ENCODE data around the gene STH.

Gene STH

DNA sequence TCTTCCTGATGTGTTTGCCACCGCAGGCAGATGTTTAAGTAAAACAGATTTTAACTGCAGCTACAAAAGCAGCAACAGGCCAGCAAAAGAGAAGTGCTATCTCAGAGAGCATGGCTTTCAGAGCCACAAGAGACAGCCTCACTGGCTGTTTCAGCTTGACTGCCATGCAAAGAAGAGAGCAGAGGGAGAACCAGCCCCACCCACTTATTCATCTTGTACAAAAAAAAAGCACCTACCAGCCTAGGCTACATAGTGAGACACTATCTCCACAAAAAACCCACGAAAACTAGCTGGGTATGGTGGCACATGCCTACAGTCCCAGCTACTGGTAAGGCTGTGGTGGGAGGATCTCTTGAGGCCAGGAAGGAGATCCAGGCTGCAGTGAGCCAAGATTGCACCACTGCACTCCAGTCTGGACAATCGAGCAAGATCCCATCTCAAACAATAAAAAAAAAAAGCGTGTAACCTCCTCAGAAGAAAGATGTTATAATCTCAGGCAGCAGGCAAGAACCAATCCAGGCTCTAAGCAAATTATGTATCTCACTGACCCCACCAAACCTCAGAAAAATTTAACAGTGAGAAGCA lies 30.0 kb downstream of the STH start:
- DNase-seq, result no peak

DNA sequence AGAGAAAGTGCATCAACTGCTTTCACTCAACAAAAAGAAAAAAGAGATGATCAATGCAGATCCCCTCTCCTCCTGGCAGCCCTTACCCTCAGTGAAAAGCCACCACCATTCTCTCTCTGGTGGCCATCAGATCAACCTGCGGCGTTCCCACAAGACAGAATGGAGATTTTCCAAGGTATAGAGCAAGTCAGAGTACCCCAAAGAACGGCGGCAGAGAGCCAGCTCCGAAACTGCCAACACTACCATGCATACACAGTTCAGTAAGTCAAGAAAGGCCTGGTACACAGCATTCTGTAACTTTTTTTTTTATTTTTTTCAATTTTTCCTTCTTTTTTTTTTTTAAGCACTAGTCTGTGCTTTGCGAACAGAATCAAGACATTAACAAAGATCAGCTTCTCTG lies 30.6 kb downstream of the STH start:
- DNase-seq, result no peak

DNA sequence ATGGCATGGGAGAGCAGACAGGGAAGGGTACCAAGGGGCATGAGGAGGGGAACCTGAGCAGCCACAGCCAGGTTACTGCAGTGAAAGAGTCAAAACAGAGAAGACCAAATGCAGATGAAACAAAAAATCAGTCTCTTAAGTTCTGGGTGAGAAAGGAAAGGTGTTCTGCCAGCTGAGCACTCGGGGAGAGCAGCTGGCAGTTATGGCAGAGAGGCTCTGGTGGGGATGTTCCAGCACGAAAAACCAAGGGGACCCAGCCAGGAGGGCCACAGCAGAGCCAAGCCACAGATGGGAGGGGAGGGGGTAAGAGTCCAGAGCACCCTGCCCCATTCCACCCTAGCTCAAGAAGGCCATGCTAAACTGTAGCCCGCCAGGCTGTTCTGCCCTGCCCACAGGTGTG lies 31.7 kb downstream of the STH start:
- no peak for DNase-seq

DNA sequence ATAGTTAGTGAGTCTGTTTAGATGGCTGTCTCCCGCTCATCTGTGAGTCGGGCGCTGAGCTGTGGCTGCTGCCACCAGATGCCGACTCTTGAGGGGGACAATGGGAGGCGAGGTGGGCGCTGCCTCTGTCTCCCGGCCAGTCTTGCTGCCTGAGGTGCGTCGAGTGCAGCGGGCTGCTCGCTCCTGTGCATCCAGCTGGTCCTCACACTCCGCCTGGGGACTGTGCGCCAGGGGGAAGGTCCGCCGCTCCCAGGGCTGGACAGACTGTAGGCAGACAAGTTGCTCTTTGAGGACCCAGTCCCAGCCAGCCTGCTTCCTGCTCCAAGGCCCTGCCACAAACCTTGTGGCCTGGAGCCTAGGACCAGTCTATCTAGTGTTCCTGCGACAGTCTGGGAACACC lies 32.4 kb downstream of the STH start:
- no peak for DNase-seq

DNA sequence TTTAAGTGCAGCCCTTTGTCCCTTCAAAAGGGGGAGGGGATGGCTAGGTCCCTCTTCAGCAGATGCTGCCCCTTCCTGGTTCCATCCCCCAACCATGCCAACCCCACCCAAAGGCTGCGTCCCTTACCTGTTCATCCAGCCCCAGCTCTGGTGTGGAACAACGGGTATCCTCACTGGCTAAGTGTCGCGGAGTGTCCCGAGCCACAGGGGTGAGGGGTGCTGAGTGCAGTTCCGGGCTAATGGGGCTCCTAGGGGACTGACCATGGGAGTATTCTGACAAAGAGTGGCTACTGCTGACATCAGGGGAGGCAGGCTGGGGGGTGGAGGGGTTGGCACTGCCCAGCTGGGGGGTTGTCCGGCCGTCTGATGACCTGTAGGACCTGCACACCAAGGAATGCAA lies 32.9 kb downstream of the STH start:
- no peak for DNase-seq

DNA sequence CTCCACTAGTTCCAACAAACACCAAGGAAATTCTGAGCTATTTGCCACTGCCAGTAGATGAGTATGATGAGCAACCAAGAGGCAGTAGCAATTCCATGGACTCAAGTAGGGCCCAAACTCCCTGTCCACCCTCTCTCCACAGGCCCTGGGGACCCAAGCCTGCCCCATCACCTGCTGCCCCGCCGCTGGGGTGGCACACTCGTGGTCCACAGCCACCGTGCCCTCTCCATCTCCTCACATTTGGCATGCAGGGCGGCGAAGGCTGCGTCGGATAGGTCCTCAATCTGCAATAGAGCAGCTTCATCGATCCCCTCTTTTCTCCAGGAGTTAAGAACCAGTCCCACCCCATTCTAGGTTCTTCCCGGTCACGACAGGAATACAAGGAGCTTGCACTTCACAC lies 33.9 kb downstream of the STH start:
- no peak for DNase-seq

DNA sequence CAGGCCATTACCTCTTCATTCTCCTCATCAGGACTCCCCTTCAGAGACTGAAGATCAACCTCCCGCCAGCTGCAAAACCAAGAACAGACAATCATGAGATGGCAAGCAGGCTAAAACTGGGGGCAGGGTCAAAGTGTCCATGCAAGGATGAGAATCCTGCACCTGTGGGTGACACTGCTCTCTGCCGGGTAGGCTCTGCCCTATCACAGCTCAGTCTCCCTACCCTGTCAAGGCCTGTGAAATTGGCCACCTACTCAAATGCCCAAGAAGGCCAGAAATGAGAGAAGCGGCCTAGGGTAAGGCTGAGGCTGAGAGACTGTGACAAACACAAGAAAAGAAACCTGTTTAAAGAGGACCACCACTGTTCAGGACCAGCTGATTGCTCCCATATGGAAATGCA lies 34.3 kb downstream of the STH start:
- DNase-seq, result no peak

DNA sequence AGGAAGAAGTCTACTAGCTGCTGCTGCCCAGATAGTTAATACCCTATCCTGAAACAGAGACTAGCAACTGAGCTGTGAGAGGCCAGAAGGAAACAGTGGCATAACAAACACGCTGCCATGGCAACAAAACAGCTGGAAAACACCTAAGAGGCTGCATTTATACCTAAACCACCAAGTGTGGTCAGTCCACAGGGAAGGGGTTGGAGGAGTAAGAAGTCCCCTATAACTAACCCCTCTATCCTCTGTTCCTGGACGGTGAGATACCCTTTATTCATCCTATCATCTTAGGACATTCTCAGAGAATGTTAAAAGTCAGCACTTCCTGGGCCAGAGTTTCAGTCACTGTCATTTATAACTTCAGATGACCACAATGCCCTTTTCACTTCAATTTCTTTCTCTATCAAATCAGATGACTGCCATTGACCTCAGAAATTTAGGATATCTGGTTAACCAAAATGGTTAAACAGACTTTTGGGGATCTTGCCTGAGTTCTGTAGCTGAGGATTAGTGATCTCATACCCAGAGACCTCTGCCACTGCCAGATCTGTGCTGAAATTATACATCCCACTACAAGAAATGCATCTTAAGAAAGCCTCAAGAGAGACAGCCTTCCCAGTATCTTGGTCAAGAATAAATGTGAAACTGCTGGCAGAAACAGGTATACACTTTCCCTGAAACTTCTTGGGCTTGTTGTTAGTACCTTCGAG lies 36.2 kb downstream of the STH start:
- DNase-seq, result no peak

DNA sequence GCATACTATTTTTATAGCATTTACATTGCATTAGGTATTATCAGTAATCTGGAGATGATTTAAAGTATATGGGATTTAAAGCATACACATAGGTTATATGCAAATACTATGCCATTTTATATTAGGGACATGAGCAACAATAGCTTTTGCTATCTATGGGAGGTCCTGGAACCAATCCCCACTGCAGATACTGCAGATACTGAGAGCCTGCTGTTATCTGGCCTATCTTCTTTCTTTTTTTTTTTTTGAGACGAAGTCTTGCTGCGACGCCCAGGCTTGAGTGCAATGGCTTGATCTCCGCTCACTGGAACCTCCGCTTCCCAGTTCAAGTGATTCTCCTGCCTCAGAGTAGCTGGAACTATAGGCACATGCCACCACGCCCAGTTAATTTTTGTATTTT lies 37.4 kb downstream of the STH start:
- DNase-seq, result no peak

DNA sequence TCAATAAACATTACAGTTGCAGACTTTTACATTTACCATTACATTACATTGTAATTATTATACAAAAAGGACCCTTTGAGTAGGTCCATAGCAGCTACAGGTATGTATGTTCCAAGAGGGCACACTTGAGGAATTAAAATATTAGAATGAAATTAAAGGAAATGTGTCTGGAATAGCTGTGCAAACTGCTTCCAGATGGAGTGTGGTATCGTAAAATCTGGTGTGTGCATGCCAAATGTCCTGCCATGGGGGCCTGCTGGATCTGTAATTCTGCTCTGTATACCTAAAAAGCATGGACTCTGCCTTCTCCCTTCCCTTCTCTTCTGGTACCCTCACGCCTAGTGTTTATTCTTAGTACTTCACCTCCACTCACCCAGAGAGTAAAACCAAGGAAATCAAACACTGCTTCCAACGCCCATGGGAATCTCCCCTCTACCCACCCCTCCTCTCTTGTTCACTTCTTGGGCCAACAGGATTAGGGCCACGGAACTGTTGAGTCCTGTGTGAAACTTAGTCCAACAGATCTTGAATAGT lies 38.7 kb downstream of the STH start:
- no peak for DNase-seq

DNA sequence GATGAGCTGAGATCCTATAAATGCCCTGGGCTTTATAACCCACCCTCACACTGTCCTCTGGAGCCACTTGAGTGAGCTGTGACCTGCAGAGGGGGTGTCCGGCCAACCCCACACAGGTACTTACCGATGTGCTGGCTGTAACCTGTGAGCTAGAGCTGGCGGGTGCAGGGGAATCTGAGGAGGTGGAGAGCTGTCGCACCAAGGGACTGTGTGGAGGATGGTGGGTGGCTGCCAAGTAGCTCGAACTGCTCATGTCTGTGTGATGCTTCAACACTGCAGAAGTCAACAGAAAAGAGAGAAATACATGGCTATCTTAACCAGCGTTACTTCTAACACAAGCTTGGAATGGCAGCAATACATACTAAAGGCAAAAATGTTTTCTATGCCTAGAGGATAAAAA lies 39.4 kb downstream of the STH start:
- no peak for DNase-seq

DNA sequence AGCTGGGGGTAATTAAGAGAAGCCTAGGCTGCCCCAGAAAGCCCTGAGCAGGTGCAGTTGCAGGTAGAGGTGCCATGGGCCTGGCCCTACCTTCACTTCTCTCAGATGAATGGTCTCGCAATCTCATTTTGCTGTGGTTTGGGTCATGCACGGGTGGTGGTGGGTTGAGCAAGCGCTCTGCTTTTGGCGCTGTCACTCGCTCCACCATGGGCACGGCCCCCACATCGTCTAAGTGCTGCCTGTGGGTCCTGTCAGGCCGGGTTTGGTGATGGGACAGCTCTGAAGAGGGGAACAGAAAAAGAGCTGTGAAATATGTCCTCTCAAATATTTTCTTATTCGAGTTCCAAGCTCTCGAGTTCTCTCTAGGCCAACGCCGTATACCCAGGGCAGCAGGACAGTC lies 39.9 kb downstream of the STH start:
- DNase-seq, result no peak

DNA sequence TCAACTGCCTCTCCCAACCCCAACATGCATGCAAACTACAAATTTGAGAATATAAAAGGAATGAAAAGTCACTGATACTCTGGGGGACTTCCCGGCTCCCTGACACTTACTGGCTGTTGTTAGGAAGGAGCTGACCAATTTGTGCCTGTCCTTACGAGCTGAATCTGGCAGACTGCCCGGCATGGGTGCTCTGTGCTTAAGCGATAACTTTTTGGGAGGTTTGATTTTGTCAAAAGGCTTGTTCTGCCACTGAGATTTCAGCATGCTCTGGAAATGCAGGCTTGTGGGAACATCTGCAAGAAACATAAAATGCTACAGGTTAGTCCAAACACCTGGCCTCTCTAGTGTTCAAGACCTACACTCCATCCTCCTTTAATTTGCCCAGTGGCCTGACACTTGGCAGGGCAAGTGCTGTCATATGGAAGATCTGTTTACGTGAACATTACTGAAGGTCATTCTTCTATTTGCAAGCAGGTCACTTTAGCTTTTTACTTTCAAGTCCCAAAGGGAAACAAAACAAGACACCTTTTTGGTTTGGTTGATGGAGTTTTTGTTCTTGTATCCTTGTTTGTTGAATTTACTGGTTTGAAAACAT lies 40.6 kb downstream of the STH start:
- no peak for DNase-seq

DNA sequence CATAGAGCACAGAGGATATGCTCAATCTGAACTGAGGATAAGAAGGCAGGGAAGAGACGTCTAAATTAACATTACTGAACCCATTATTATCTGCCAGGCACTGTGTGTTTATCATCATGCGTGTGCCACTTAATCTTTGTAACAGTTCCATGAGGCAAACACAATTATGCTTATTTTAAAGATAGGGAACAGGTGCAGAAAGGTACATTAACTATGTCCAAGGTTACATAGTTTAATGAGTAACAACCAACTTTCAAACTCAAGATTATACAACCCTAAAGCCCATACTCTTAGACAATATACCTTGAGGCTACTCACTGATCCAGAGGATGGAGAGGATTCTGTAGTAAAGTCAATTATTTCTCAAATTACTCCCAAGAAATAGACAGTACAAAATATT lies 43.2 kb downstream of the STH start:
- DNase-seq, result no peak

DNA sequence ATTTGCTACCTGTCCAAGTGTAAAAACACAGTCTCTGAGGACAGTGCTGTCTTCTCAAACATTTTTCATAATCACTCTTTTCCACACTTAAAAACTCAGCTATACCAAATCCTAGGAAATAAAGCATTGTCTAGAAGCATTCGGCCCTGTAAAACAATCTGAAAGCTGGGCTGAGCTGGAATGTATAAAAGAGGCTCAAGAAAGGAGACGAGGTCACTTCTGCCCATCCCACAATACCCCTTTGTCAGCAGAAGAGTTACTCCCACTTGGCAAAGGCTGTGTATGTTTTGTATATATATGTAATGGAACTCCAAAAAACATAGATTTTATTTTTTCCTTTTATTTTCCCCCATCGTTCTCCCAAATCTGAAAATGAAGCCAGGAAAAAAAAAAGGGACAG lies 43.9 kb downstream of the STH start:
- DNase-seq, result no peak

DNA sequence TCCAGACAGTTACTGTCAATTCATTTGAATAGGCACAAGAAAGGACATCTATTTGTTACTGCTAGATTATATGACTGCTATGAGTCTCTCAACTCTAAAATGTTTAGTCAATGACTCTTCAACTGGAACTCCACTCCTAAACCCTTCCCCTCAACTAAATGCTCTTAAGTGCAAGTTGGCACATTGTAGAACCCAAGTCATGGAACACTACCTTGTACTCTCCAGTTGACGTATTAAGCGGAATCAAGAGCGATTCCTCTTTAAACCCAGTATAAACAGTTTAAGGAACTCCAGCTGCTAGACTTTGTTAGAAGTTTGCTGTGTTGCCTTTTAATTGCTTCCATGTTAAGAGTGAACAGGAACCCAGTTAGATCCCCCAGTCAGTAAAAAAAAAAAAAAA lies 44.6 kb downstream of the STH start:
- no peak for DNase-seq

DNA sequence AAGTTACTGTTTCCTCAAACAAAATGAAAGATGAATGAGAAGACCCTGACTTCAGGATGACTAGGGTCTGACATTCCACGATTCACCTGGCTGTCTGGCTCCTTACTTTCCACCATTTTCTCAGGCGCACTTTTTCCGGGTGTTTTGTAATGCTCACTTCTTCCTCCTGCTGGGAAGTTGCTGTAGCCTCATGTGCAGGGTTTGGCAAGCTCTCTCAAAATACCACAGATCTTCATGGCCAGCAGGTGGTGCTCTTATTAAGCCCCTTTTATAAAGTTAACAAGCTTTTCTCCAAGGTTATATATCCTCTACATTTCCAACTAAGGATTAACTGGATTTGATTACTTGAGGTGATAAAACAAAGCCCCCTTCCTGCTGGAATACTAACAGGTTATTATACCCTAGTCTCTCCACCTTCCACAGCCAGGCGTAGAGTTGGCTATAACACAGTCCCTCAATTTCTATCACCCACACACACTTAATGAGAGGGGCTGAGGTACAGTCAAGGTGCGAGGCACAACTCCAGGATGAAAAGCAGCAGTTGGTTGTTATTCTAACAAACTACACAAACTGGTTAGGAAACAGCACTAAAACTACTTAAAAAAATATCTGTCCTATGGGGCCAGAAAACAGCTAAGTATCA lies 45.4 kb downstream of the STH start:
- DNase-seq, result peak; percentile 66

DNA sequence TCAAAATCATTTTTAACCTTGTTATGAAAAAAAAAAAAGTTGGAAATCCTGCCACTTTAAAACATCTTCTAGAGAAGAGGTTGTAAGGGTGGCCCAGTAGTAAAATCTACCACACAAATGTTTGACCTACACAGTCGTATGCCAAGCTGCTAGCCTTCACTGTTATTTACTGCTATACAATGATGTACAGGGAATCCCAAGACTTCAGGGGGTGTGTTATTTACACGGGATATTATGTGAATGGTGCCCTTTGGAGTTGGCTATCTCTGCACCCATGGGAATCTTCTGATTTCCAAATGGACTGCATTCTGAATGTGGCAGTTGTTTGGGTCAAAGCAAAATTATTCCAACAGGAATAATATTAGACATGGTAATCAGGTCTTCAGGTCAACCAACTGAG lies 45.9 kb downstream of the STH start:
- no peak for DNase-seq

DNA sequence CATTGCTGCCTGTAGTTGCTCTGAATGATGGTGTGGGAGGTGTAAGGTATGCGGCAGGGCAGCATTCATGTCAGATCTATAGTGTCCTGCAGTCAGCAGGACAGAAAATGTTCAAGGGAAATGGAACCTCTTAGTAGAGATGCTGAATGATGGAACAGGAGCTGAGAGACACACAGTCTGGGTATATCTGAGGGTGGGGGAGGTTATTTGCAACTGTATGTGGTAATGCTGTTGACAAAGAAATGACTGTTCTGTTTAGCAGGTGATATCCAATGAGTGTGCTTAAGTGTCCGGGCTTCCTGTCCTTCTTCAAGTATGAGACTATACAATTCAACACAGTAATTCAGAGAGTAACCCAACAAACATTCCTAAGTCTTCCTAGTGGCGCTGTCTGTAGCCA lies 46.6 kb downstream of the STH start:
- DNase-seq, result no peak

DNA sequence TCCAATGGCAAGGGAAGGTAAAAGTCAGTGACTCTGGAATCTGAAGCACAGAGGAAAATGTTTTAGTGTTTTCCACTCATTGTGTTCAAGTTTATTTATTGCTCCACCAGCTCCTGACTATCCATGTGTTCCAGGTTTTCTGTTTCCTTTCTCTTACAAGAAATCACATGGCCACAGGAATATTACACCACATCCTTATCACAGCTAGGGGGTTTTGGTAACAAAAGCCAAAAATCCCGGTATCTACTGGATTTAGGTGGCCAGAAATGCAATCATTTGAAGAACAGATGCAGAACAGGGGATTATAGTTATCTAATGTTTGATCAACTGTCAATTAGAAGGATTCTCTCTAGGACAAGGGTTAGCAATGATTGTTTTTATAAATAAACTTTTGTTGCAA lies 47.9 kb downstream of the STH start:
- DNase-seq, result no peak

DNA sequence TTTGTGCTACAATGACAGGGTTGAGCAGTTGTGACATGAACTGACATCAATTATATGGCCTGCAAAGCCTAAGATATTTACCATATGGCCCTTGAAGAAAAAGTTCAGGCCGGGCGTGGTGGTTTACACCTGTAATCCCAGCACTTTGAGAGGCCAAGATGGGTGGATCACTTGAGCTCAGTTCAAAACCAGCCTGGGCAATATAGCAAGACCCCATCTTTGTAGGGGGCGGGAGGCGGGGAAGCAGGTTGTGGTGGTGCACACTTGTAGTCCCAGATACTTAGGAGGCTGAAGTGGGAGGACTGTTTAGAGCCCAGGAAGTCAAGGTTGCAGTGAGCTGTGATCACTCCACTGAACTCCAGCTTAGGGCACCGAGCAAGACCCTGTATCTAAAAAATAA lies 48.3 kb downstream of the STH start:
- no peak for DNase-seq

DNA sequence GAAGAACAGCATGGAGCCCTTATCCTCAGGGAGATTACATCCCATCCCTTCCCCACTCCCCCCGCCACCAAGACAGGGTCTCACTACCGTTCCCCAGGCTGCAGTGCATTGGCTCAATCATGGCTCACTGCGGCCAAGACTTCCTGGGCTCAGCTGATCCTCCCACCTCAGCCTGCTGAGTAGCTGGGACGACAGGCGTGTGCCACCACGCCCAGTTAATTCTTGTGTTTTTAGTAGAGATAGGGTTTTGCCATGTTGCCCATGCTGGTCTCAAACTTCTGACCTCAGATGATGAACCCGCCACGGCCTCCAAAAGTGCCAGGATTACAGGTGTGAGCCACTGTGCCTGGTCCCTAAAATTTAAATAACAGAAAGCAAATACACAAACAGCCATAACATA lies 48.8 kb downstream of the STH start:
- DNase-seq, result no peak
